ENCODE results near the gene ARFGAP1.

Gene ARFGAP1

GRCh38 chr20:63289311-63290135 lies 16.9 kb downstream of the ARFGAP1 start:
- in situ Hi-C loops (cut with MboI; ENCODE audit: low sequenced_read_pairs) = no loop called here

GRCh38 chr20:63290136-63290676 lies 17.6 kb downstream of the ARFGAP1 start:
- in situ Hi-C loops (cut with MboI; ENCODE audit: low sequenced_read_pairs) = no loop called here

GRCh38 chr20:63290677-63291472 lies 18.3 kb downstream of the ARFGAP1 start:
- in situ Hi-C loops (cut with MboI; ENCODE audit: low sequenced_read_pairs) = no loop called here

GRCh38 chr20:63291811-63292210 lies 19.2 kb downstream of the ARFGAP1 start:
- in situ Hi-C loops (cut with MboI; ENCODE audit: low sequenced_read_pairs) = no loop called here

GRCh38 chr20:63292292-63292701 lies 19.7 kb downstream of the ARFGAP1 start:
- in situ Hi-C loops (cut with MboI; ENCODE audit: low sequenced_read_pairs) = no loop called here

GRCh38 chr20:63292904-63293303 lies 20.3 kb downstream of the ARFGAP1 start, which contains the start of gene COL20A1:
TSS of gene COL20A1 (plus strand) at chr20:63293186. CDS start at chr20:63295108, 1,922 bp downstream.
- in situ Hi-C loops (cut with MboI; ENCODE audit: low sequenced_read_pairs) = no loop called here

- in situ Hi-C loops (cut with MboI; ENCODE audit: low sequenced_read_pairs) = no loop called here
Measured at GRCh38 chr20:63293456-63293855, 20.8 kb downstream of the ARFGAP1 start.

- in situ Hi-C loops (cut with MboI; ENCODE audit: low sequenced_read_pairs) = no loop called here
Measured at GRCh38 chr20:63293871-63294535, 21.4 kb downstream of the ARFGAP1 start.

GRCh38 chr20:63294536-63294900 lies 21.9 kb downstream of the ARFGAP1 start:
- in situ Hi-C loops (cut with MboI; ENCODE audit: low sequenced_read_pairs) = no loop called here

GRCh38 chr20:63295018-63295417 lies 22.4 kb downstream of the ARFGAP1 start:
- in situ Hi-C loops (cut with MboI; ENCODE audit: low sequenced_read_pairs) = no loop called here

GRCh38 chr20:63295422-63295821 lies 22.8 kb downstream of the ARFGAP1 start:
- in situ Hi-C loops (cut with MboI; ENCODE audit: low sequenced_read_pairs) = no loop called here

GRCh38 chr20:63295846-63296245 lies 23.2 kb downstream of the ARFGAP1 start:
- in situ Hi-C loops (cut with MboI; ENCODE audit: low sequenced_read_pairs) = no loop called here

GRCh38 chr20:63296531-63297299 lies 24.1 kb downstream of the ARFGAP1 start:
- in situ Hi-C loops (cut with MboI; ENCODE audit: low sequenced_read_pairs) = no loop called here

GRCh38 chr20:63297371-63297781 lies 24.8 kb downstream of the ARFGAP1 start:
- in situ Hi-C loops (cut with MboI; ENCODE audit: low sequenced_read_pairs) = no loop called here

- in situ Hi-C loops (cut with MboI; ENCODE audit: low sequenced_read_pairs) = no loop called here
Measured at GRCh38 chr20:63297796-63298572, 25.4 kb downstream of the ARFGAP1 start.

GRCh38 chr20:63298731-63299312 lies 26.2 kb downstream of the ARFGAP1 start:
- in situ Hi-C loops (cut with MboI; ENCODE audit: low sequenced_read_pairs) = no loop called here

- in situ Hi-C loops (cut with MboI; ENCODE audit: low sequenced_read_pairs) = no loop called here
Measured at GRCh38 chr20:63301671-63302070, 29.1 kb downstream of the ARFGAP1 start.

- in situ Hi-C loops (cut with MboI; ENCODE audit: low sequenced_read_pairs) = no loop called here
Measured at GRCh38 chr20:63303095-63303666, 30.6 kb downstream of the ARFGAP1 start.

GRCh38 chr20:63305393-63305792 lies 32.8 kb downstream of the ARFGAP1 start:
- in situ Hi-C loops (cut with MboI; ENCODE audit: low sequenced_read_pairs) = no loop called here
